ENCODE data around the gene EPHA7. TPM values are rescaled to one million over a fixed set of nuclear protein-coding genes. Genes with fewer than 3 reads are reported as not detected.

EPHA7 gene
- polyA plus RNA-seq, 1 donor (not counting 4 experiments of a cell fraction or from before 2014, with no cell fraction given), result not detected

DNA sequence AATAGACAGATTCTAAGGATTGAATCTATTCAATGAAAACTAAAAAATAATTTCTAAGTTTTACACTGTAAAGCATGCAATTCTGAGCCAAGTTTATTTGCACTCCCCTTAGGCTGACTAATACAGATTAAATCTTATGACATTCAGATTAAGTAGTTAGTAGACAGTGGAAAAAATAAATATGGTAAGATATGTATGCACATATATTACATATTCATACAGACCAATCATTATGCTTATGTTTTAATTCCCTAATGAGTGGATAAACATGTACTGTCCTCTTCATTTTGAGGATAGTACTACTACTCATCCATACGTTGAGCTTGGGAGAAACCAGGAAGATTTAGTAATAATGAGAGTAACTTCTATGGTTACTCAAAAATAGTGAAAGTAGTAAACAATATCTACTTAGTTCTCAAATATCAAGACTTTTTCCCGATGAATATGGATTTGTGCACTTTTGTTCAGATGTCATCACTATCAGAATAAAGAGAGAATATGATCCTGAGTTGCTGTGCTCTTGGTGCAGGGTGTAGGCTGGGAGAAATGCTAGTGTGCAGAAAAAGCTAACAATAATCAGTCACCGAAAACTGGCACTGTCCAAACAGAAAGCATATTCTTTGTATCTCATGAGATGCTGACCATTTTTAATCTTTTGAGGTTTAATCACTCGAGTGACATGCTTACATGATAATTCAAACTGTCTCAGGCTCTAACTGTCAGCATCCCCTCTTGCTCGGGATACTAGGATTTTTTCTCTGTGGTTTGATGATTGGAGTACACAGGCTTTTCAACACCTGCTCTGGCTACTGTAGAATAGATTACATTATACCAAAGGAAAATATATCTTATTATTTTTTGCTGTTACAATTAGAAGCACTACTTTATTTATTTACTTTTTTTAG lies 111.6 kb downstream of the EPHA7 start:
- no peak for DNase-seq (ENCODE audit: low read depth, low spot score)
- no peaks in the 10 kb centered on the region for H3K9me1 ChIP-seq (ENCODE audit: control insufficient read depth, extremely low read depth, insufficient read depth, low read length)
- dilution Hi-C loops (cut with MboI; ENCODE audit: extremely low pct_ligation_motif_present, low sequenced_read_pairs), result no loop called here
- no peaks in the 10 kb centered on the region for H3K27me3 ChIP-seq (ENCODE audit: control insufficient read depth, extremely low read depth, insufficient read depth, low read length)
- H3K79me2 ChIP-seq (ENCODE audit: control insufficient read depth, insufficient read depth, low read length), result no peaks in the 10 kb centered on the region
- H3K9me3 ChIP-seq (ENCODE audit: control insufficient read depth, low read depth, low read length), result no peaks in the 10 kb centered on the region
- no peak overlapping the region for H3K9ac ChIP-seq (ENCODE audit: control insufficient read depth, extremely low read depth, insufficient read depth, low read length)
- no peak overlapping the region for H3K4me2 ChIP-seq (ENCODE audit: control insufficient read depth, extremely low read depth, insufficient read depth, low read depth, low read length)
- no peak overlapping the region for H3K4me3 ChIP-seq (ENCODE audit: control insufficient read depth in 2 of 3, extremely low read depth in 1 of 3, insufficient read depth in 2 of 3, low read depth in 1 of 3, low read length in 3 of 3)
- TF ChIP-seq, protein P1, sequence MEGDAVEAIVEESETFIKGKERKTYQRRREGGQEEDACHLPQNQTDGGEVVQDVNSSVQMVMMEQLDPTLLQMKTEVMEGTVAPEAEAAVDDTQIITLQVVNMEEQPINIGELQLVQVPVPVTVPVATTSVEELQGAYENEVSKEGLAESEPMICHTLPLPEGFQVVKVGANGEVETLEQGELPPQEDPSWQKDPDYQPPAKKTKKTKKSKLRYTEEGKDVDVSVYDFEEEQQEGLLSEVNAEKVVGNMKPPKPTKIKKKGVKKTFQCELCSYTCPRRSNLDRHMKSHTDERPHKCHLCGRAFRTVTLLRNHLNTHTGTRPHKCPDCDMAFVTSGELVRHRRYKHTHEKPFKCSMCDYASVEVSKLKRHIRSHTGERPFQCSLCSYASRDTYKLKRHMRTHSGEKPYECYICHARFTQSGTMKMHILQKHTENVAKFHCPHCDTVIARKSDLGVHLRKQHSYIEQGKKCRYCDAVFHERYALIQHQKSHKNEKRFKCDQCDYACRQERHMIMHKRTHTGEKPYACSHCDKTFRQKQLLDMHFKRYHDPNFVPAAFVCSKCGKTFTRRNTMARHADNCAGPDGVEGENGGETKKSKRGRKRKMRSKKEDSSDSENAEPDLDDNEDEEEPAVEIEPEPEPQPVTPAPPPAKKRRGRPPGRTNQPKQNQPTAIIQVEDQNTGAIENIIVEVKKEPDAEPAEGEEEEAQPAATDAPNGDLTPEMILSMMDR (optimal IDR thresholded peaks at IDR 0.05 in 1 of 3, IDR thresholded peaks at IDR 0.05 in 1 of 3, conservative IDR thresholded peaks at IDR 0.05 in 1 of 3; ENCODE audit: extremely low read depth in 1 of 3, insufficient read depth in 2 of 3, low read length in 3 of 3), result no peak
- no peak for TF ChIP-seq EZH2 (IDR thresholded peaks at IDR 0.05; ENCODE audit: low read length)
- H2AFZ ChIP-seq (ENCODE audit: control insufficient read depth, low read length), result no peak overlapping the region
- no peaks in the 10 kb centered on the region for H3K36me3 ChIP-seq (ENCODE audit: control insufficient read depth in 2 of 2, extremely low read depth in 1 of 2, insufficient read depth in 2 of 2, low read length in 2 of 2)
- H4K20me1 ChIP-seq (ENCODE audit: control insufficient read depth, extremely low read depth, insufficient read depth, low read length), result no peaks in the 10 kb centered on the region
- FAIRE-seq, result no peak
- H3K27ac ChIP-seq (ENCODE audit: control insufficient read depth, insufficient read depth, low read length), result no peak overlapping the region
- H3K4me1 ChIP-seq (ENCODE audit: control insufficient read depth, extremely low read depth, insufficient read depth, low read length), result no peaks in the 10 kb centered on the region

DNA sequence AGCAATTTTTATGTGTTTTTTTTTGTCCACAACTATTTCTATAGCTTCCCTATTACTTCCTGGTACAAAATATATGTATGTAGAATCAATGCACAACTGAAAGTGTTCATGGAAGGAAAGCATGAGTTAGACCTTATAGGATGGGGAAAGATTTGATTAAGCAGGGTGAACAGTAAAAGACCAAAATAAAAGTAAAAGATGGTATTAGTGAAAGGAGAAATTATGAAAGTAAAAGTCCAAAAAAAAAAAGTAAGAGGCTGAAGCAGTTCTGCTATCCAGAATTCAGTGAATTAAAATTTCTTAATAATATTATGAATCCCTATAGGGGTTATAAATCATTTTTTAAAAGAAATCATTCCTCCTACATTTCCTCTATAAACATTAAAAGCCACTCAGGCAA lies 114.3 kb downstream of the EPHA7 start:
- Histone ChIP-seq H3K27ac (ENCODE audit: control insufficient read depth, insufficient read depth, low read length) (no peak overlapping the region), H3K4me1 (ENCODE audit: control insufficient read depth, extremely low read depth, insufficient read depth, low read length) (no peaks in the 10 kb centered on the region), H3K36me3 (ENCODE audit: control insufficient read depth in 2 of 2, extremely low read depth in 1 of 2, insufficient read depth in 2 of 2, low read length in 2 of 2) (no peaks in the 10 kb centered on the region), H3K27me3 (ENCODE audit: control insufficient read depth, extremely low read depth, insufficient read depth, low read length) (no peaks in the 10 kb centered on the region), H3K79me2 (ENCODE audit: control insufficient read depth, insufficient read depth, low read length) (no peaks in the 10 kb centered on the region), H3K9me3 (ENCODE audit: control insufficient read depth, low read depth, low read length) (no peaks in the 10 kb centered on the region), H4K20me1 (ENCODE audit: control insufficient read depth, extremely low read depth, insufficient read depth, low read length) (no peaks in the 10 kb centered on the region), H3K9ac (ENCODE audit: control insufficient read depth, extremely low read depth, insufficient read depth, low read length) (no peak overlapping the region), H3K9me1 (ENCODE audit: control insufficient read depth, extremely low read depth, insufficient read depth, low read length) (no peaks in the 10 kb centered on the region), H3K4me3 (ENCODE audit: control insufficient read depth in 2 of 3, extremely low read depth in 1 of 3, insufficient read depth in 2 of 3, low read depth in 1 of 3, low read length in 3 of 3) (no peak overlapping the region), H2AFZ (ENCODE audit: control insufficient read depth, low read length) (no peak overlapping the region), H3K4me2 (ENCODE audit: control insufficient read depth, extremely low read depth, insufficient read depth, low read depth, low read length) (no peak overlapping the region)
- FAIRE-seq (no peak), DNase-seq (ENCODE audit: low read depth, low spot score) (no peak)
- dilution Hi-C loops (cut with MboI; ENCODE audit: extremely low pct_ligation_motif_present, low sequenced_read_pairs), result no loop called here
- TF ChIP-seq EZH2 (IDR thresholded peaks at IDR 0.05; ENCODE audit: low read length), result no peak
- TF ChIP-seq, protein P1 (optimal IDR thresholded peaks at IDR 0.05 in 1 of 3, IDR thresholded peaks at IDR 0.05 in 1 of 3, conservative IDR thresholded peaks at IDR 0.05 in 1 of 3; ENCODE audit: extremely low read depth in 1 of 3, insufficient read depth in 2 of 3, low read length in 3 of 3), result no peak

Measured in keratinocyte (primary cell).